IPS-NIHi7 (cell line): ENCODE results near the gene MARCKS.
"Not testable (repeated sequence)": the region's sequence is repeated elsewhere in the genome, so short reads cannot be mapped to it uniquely, and the experiment has no call there.

Experiments used
- DNase-seq: peaks from one replicate; pipeline ENCODE4 v3.0.0; 2012; ENCODE audit warnings: mixed read lengths; ENCODE audit errors: extremely low spot score

The MARCKS gene

DNA sequence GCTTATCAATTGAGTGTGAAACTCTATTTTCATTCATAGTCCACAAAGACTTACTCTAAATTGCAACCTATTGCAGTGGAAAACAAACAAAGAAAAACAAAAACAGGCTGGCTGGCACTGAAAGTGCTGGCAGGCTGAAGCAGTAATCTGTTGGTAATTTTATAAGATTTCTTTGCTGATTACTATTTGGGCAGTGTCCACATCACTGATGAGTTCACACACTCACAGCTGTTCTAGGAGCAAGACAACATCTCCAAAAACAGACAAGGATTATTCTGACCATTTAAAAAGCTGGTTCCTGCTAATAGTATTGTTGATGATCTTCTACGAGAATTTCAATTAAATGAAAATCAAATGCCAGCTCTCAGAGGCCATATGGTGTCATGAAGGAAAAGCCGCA, 26.9 kb downstream of the MARCKS start:
- DNase-seq: no peak

- DNase-seq: no peak
These were observed 29.4 kb downstream of the MARCKS start for GRCh38 chr6:113886512-113886911.

- DNase-seq: no peak
These were observed 31.3 kb downstream of the MARCKS start for GRCh38 chr6:113888493-113888892.

DNA sequence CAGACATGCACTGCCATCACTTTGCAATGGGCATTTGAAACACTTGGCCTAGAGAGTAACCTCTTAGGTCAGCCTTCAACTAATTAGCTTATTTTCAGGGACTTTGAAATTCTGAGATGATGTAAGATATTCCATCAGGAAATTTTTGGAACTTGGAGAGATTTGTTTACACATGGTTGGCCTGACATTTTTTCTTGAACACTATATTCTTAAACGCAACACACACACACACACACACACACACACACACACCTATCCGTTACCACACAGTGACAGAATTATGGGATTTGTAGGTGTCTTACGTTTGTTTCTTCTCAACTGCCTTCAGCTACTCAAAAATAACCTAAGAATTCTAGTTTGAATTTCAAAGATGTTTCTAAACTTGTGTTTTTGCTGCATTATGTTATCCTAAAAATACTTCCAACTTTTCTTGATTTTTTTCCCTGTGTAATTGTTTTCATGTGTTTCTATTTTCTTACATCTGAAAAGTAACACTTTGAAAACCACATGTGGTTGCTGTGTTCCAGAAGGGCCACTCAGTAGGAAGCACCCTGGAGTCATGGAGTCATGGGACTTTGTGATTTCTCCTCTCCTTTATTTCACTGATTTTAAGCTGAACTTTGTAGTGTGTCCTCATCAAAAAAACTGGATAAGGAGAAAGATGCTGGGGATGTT, 31.9 kb downstream of the MARCKS start:
- DNase-seq: no peak

DNA sequence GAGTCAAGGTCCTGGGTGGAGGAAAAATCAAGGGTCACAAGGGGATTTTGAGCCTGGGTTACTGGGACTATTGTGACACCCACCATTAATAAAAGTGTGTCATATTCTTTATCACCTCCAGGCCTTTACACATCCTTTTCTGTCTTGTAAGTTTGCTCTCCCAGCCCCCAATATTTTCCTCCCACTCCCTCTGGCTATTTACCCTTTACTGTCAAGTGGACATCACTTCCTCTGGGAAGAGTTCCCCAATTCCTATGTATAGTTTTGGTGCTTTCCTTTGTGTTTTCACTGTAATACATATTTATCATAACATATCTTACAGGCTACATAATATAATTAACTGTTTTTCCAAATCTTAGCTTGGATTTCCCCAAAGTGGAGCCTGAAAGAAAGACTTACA, 36.3 kb downstream of the MARCKS start:
- no peak for DNase-seq

DNA sequence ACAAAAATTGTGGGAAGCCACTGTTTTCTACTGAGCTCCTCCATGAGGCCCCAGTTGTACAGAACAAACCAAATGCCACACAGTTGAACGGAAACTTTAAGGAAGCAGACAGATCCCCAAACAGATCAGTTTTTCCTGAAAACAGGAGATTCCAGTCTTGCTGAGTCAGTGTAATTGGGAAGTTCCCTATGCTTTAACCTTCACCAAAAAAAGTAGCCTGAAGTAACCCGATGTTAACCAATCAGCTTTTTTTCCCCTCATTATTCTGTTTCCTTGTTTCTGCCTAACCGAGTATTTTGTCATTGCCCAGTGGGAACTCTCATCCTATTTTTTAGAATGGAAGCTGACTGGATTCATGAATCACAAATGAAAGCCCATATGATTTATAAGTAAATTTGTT, 36.7 kb downstream of the MARCKS start:
- no peak for DNase-seq

GRCh38 chr6:113894712-113895674, 37.8 kb downstream of the MARCKS start:
- no peak for DNase-seq

DNA sequence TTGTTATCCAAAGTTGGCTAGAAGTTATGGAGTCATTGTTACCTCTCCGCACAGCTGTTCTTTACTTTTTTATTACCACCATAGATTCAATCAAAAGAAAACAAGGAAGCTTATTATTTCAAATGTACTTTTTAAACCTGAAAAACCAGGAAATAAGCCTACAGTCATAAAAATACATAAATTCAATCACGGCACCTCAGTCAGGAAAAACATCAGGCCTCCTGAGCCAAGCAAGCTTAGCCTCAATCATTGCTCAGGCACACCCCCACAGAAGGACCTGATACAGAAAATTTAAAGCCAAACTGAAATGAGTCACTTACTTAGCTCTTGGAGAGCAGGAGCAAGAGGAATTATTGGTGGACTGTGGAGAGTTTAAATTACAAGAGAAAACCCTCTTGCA, 44.3 kb downstream of the MARCKS start:
- no peak for DNase-seq

- DNase-seq: peak; percentile 19
These were observed 46.7 kb downstream of the MARCKS start for GRCh38 chr6:113903666-113904330.

GRCh38 chr6:113907102-113907815, 50.1 kb downstream of the MARCKS start:
- no peak for DNase-seq

DNA sequence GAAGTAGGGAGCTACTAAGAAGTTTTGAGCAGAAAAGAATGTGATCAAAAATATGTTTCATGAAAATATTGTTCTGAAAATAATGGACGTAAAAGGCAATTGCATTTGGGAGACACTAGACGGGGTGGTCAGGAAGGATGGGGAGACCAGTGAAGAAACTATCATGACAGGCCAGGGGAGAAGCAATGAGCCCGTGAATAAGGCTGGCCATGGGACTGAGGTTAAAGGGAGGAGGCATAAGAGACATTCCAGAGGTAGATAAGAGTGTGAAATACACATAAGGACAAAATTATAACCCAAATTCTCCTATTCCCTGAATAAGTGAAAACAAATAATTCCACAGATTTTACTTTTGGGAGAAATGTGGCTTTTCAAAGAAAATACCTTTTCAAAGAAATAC, 51.7 kb downstream of the MARCKS start:
- DNase-seq: no peak

DNA sequence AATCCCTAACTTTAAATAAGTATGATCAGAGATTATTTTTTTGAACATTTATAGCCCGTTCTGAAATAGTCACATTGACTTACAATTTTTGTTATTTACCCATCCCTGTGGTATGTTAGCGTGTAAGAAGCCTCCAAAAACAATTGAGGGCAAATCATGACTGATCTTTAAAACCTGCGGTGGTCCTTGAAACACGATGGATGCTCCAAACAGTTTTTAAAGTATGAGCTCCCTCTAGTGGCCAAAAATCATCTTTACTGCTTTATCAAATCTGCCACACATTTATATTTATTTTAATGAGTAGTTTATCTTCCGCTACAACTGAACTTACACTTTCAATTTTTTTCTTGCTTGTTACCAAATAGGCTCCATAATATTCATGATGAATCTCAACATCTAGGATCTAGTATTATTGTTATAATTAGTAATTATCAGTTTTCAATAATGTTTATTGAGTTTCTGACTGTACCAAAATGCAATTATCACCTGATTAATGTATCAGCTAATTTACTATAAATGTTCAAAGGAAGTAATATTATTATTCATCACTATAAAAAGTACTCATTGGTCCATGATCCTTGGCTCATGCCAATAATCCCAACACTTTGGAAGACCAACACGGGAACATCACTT, 52.2 kb downstream of the MARCKS start:
- DNase-seq: peak; percentile 68

- not testable (repeated sequence) for DNase-seq
These were observed 53.1 kb downstream of the MARCKS start for GRCh38 chr6:113910285-113910684.
